Activated CD4-positive, alpha-beta T cell treated with anti-CD3 and anti-CD28 coated beads for 48 hours (primary cell): ENCODE results near the gene PTK6.
"Not testable (repeated sequence)": the region's sequence is repeated elsewhere in the genome, so short reads cannot be mapped to it uniquely, and the experiment has no call there.

ENCODE experiments used
- DNase-seq: peaks from one replicate; pipeline ENCODE4 v3.0.0-alpha.2; 2020

The PTK6 gene

DNA sequence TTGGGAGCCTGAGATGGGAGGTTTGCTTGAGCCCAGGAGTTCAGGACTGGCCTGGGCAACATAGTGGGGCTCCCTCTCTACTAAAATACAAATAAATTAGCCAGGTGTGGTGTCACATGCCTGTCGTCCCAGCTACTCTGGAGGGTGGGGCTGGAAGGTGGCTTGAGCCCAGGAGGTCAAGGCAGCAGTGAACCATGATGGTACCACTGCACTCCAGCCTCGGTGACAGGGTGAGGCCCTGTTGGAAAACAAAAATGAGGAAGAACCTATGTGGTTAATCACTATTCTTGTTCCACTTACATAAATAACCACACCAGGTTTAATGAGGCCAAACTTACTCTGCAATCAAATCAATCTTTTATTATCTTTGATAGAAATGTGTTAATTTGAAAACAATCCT lies 11.2 kb downstream of the PTK6 start:
- no peak for DNase-seq

GRCh38 chr20:63525185-63525584 lies 12.0 kb downstream of the PTK6 start:
- no peak for DNase-seq

DNA sequence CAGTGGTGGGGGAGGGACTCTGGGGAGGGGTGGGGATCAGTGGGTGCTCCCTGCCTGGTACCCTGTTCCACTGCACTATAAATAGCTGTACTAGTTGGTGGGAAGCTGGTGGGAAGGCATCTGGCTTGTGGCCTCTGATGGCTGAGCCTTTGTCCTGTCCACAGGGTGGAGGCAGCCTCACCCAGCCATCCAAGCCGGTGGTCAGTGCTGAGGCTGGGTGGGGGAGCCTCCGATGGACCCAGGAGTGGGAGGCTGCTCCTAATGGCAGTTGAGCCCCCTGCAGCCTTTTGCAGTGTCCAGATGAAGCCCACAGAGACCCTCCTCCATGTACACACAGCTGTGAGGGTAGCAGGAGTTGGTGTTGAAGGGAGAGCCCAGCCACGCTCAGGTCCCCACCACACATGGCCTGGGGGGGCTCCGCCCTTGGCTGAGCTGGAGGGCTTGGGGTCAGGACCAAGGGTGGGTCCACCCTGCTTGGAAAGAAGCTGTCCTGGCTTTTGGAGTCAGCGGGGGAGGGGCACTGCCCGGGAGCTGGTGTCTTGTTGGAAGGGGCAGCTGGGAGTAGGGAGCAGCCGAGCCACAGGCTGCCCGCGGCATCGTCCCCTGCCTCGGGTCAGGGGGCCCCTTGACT lies 14.1 kb downstream of the PTK6 start:
- no peak for DNase-seq

DNA sequence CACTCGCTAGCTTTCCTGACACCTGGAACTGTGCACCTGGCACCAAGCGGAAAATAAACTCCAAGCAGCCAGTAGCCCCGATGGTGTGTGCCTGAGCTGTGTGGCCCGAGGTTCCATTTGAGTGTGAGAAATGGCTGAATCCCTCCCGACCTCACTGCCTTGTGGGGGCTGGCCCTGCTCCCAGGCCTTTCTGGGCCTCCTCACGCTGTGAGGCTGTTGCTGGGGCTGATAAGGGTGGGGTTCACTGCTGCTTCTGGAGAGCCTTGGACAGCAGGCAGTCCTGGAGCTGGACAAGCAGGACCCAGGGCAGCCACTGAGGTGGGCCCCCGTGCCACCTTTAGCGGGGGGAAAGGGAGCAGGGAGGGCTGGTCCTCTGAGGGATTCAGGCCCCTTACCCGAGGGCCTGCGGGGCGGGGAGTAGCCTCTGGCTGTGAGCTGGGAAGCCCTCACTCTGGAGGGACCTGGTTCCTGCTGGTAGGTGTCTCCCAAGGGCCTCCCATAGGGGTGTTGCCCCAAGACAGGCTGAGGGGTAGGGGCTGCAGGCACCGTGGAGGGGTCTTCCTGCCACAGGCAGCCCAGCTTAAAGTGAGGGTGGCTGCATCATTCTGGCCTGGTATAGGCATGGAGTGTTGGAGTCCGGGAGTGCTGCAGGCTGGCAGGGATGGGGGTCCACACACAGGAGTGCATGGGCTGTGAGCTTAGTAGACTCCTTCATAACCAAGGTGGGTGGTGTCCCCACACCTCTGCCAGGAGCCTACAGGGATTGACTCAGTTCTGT lies 14.9 kb downstream of the PTK6 start:
- DNase-seq = no peak

DNA sequence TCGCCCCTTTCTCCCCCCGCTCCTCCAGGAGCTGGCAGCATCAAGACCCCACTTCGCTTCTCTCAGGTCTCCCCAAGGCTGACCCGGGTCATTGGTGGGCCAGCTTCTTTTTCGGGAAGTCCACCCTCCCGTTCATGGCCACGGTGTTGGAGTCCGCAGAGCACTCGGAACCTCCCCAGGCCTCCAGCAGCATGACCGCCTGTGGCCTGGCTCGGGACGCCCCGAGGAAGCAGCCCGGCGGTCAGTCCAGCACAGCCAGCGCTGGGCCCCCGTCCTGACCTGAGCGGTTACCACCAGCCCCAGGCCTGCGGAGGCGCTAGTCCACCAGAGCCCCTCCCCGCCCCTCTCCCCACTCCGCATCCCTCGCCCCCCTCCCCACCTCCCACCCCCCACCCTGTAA lies 15.6 kb downstream of the PTK6 start:
- DNase-seq = no peak

- DNase-seq = peak; percentile 80
Observed at GRCh38 chr20:63520934-63521601, 16.1 kb downstream of the PTK6 start.

DNA sequence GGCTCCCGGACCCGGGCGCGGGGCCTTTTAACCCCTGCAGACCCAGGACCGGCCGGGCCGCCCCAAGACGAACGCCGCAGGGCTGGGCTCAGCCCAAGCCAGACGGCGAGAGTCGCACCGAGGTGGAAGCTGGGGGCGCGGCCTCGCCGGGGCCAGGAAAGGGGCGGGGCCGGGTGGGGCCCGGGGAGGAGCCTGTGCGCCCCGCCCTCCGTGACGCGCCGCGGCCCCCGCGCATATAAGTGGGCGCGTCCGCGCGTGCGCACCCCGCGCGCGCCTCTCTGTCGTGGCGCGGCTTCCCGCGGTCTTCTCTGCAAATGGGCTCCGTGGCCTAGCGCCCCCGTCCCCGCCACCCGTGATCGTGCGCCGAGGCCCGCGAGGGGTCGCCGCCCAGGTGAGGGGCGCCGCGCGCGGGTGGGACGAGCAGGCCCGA lies 16.7 kb downstream of the PTK6 start, which contains the start of gene PPDPF:
Gene PPDPF (plus strand): TSS at position 262 of the 430 bp plus-strand sequence. CDS start 544 bp downstream, outside the sequence.
- peak; percentile 86 for DNase-seq

DNA sequence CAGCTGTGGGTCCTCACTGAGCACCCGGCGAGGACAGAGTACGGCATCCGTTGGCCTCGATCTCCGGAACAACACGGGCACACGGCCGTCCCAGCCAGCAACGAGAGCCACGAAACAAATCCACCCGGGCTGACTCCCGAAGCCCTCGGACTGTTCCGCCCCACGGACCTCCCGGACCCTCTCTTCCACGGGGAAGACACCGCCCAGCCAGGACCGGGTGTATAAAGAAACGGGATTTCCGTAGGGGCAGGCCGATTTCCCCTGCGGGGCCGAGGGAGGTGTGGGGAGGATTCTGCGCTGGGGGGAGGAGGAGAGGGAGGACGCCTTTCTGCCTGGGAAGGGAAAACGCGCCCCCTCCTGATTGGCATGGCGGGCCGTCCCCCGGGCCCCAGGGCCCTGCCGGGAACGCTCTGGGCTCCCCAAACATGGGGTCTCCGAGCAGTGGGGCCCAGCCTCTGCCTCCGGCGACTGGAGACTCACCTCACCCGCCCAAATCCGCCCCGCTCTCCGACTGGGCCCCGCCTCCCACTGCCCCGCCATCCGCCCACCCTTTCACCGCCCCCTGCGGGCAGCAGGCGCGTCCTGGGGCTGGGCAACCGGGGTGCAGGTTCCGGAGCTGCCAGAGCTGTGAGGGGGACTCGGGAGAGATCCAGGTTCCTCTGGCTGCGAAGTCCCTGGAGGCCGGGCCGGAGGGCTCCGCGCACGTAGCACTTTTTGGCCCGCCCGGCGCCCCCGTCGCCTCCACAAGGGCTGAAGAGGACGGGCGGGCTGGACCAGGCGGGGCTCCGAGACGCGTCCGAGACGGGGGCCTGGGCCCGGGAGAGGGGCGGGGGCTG lies 17.3 kb downstream of the PTK6 start:
- DNase-seq = peak; percentile 61

DNA sequence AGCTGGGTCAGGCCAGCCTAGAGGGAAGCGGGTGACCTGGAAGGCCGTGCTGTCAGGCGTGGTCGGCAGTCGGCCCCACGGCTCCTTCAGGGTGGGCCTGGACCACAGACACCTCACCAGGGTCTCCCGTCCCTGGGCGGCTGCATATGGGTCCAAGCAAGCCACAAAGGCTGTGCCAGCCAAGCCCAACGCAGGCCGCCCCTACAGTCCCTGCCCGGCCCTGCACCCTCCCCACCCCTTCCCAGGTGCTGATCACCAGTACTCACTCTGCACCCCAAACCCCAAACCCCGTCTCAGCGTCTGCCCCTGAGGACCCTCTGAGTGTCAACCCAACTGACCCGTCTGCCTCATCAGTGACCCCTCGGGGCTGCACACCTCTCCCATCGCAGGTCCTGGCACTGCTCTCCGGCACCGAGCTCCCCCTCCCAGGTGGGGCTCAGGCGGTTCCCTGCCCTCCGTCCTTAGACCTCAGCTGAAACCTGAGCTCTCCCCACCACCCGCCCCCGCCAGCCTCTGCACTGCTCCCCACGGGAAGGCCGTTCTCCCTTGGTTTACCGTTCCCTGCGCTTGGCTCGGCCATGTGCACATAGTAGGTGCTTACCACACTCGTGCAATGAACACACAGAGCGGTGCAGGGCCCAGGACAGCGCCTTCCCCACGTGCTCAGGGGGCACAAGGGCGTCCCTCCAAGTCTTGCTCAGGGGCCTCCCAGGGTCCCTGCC lies 18.1 kb downstream of the PTK6 start:
- DNase-seq = no peak

DNA sequence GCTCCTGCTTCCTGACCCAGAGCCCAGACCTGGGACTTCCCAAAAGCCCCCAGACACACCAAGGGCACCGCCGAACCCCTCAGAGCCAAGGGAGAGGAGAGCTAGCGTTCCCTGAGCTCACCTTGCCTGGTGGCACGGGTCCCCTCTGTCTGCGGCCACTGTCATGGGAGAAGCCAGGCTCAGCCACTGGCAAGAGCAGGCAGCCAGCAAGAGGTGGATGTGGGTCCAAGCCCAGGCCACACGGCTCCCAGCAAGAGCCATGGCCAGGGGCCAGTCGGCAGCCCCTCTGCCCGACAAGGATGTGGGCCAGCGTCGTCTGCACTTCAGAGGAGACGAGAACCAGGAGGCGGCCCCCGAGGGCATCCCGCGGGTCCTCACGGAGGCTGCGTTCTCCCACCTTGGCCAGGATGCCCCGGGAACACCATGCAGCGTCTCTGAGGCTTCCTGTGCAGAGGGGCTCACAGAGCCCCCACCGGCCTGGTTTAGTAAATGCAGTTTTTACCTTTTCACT lies 18.8 kb downstream of the PTK6 start:
- no peak for DNase-seq

DNA sequence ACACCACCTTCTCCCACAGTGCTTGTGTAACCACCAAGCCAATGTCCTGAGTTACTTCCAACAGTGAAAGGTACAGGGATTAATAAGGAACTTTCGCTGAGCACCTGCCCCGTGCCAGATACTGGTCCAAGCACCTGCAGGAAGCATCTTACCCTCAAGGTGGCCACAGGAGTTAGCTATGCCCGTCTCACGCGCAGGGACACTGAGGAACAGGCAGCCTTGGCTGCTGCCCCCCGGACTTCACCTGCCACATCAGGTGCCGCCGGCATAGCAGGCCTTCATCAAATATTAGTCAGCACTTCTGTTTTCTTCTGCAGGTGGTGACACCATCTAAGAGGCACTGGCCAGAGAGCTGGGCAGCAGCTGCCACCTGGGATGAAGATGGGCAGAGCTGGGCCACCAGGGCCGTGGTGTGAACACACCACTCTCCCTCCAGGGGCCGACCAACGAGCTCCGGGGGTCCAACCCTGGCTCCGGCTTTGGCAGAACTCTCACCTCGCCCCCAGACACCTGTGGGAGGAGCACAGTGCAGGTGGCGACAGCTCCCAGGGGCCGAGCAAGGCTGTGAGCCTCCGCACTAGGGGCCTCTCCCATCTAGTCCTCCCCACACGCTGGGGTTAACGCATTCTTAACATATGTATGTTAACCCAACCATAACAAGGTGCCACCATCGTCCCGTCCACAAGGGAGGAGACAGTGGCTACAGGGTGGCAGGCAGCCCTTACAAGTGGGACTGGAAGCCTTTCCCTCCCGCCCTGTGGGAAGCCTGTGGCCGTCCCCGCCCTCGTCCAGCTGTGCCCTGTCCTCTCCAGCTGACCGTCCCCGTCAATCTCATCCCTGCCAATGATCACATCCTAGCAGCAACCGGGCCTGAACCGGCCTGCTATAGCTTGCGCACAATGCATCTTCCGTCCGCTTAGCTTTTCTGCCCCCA lies 19.5 kb downstream of the PTK6 start:
- no peak for DNase-seq

DNA sequence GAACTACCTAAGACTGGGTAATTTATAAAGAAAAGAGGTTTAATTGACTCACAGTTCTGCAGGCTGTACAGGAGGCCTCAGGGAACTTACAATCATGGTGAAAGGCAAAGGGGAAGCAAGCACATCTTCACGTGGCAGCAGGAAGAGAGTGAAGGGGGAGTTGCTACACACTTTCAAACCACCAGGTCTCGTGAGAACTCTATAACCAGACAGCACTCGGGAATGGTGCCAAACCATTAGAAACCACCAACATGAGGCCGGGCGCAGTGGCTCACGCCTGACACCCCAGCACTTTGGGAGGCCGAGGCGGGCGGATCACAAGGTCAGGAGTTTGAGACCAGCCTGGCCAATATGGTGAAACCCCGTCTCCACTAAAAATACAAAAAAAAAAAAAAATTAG lies 22.7 kb downstream of the PTK6 start:
- not testable (repeated sequence) for DNase-seq

- no peak for DNase-seq
Observed at GRCh38 chr20:63513207-63513606, 24.0 kb downstream of the PTK6 start.

- DNase-seq = no peak
Observed at GRCh38 chr20:63509088-63509564, 28.1 kb downstream of the PTK6 start.

GRCh38 chr20:63508072-63508768 lies 29.0 kb downstream of the PTK6 start:
- DNase-seq = no peak

- no peak for DNase-seq
Observed at GRCh38 chr20:63507083-63507743, 30.0 kb downstream of the PTK6 start.

GRCh38 chr20:63505723-63506122 lies 31.5 kb downstream of the PTK6 start:
- DNase-seq = no peak

- no peak for DNase-seq
Observed at GRCh38 chr20:63505281-63505680, 31.9 kb downstream of the PTK6 start.

GRCh38 chr20:63504642-63505041 lies 32.5 kb downstream of the PTK6 start:
- DNase-seq = no peak
